HG02610 (cell line): Measurements from ENCODE around the gene RALGPS1.

ENCODE experiments used
- ATAC-seq: cut with Tn5 transposase; IDR thresholded peaks from one replicate; pipeline ENCODE4 v1.9.1; 2021; ENCODE audit warnings: mild to moderate bottlenecking, moderate library complexity; ENCODE audit not compliant: unreplicated experiment

Gene RALGPS1

GRCh38 chr9:127149010-127149409 is 234.4 kb downstream of the RALGPS1 start:
- no peak for ATAC-seq

GRCh38 chr9:127149463-127150390 is 235.1 kb downstream of the RALGPS1 start:
- ATAC-seq: no peak

GRCh38 chr9:127153501-127153900 is 238.9 kb downstream of the RALGPS1 start:
- ATAC-seq: no peak

GRCh38 chr9:127154003-127154389 is 239.4 kb downstream of the RALGPS1 start:
- ATAC-seq: no peak

GRCh38 chr9:127154390-127155191 is 240.0 kb downstream of the RALGPS1 start:
- ATAC-seq: peak; percentile 61

- ATAC-seq: no peak
Observed at GRCh38 chr9:127155314-127155960, 240.9 kb downstream of the RALGPS1 start.

GRCh38 chr9:127158786-127159324 is 244.3 kb downstream of the RALGPS1 start:
- no peak for ATAC-seq

GRCh38 chr9:127159325-127159801 is 244.8 kb downstream of the RALGPS1 start:
- ATAC-seq: no peak

- no peak for ATAC-seq
Observed at GRCh38 chr9:127159949-127160610, 245.5 kb downstream of the RALGPS1 start.

GRCh38 chr9:127161081-127161624 is 246.6 kb downstream of the RALGPS1 start:
- ATAC-seq: no peak

GRCh38 chr9:127162046-127162863 is 247.7 kb downstream of the RALGPS1 start:
- no peak for ATAC-seq

- ATAC-seq: no peak
Observed at GRCh38 chr9:127162864-127163365, 248.3 kb downstream of the RALGPS1 start.

GRCh38 chr9:127163409-127163808 is 248.8 kb downstream of the RALGPS1 start:
- ATAC-seq: peak; percentile 36

GRCh38 chr9:127165116-127165515 is 250.5 kb downstream of the RALGPS1 start:
- ATAC-seq: no peak

GRCh38 chr9:127166111-127166510 is 251.5 kb downstream of the RALGPS1 start:
- peak; percentile 7 for ATAC-seq

- peak; percentile 65 for ATAC-seq
Observed at GRCh38 chr9:127166651-127167524, 252.3 kb downstream of the RALGPS1 start.

- ATAC-seq: no peak
Observed at GRCh38 chr9:127167560-127168326, 253.2 kb downstream of the RALGPS1 start.
